Spleen (tissue), 7 donors: ENCODE results near the gene TMCO4.

Source experiments
- POLR2A ChIP-seq, 3 donors: fragments of 450-650 bp; IDR thresholded peaks; one replicate each; pipeline ENCODE4 v1.5.1; 2017; ENCODE audit warnings: antibody characterized with exemption in 3 of 3, mild to moderate bottlenecking in 1 of 3
- POLR2AphosphoS5 ChIP-seq, 3 donors: sonication (generic); formaldehyde crosslinking; IDR thresholded peaks; one replicate each; pipeline ENCODE4 v1.5.1; 2017; ENCODE audit warnings: antibody characterized with exemption in 3 of 3
- TF ChIP-seq, protein P1 (sequence below), 11 experiments: fragments of 200-600 bp in 7 of 11; fragments of 450-650 bp in 4 of 11; sonication (generic) in 4 of 11; IDR thresholded peaks in 8 of 11; conservative IDR thresholded peaks in 3 of 11; 1 replicate in 7 of 11; 2 replicates in 4 of 11; pipeline versions ENCODE4 v1.4.0 to v1.8.0; 2016 to 2021; ENCODE audit warnings: antibody characterized with exemption in 11 of 11, inconsistent platforms in 4 of 11, mild to moderate bottlenecking in 1 of 11
- donor health status: DM: no; HTN: no; CAD: no; lungs with moderate emphysema.
- donor health status: DM: no; HTN: no; CAD: no.
- donor health status: DM: no; HTN: no; CAD: no.

DNA sequence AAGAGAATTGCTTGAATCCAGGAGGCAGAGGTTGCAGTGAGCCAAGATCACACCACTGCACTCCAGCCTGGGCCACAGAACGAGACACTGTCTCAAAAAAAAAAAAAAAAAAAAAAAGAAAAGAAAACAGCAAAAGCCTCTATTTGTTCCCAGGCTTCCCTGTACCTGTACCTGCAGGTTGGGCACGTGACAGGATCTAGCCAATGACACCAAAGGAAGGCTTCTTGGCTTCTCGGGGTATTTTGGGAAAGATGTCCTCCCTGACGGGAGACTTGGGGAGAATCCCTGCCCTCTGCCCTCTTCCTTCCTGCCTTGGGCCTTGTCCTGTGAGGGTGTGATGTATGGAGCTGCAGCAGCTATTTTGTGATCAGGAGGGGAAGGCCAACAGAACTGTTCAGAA, 22.8 kb downstream of the TMCO4 start:
- TF ChIP-seq, protein P1, sequence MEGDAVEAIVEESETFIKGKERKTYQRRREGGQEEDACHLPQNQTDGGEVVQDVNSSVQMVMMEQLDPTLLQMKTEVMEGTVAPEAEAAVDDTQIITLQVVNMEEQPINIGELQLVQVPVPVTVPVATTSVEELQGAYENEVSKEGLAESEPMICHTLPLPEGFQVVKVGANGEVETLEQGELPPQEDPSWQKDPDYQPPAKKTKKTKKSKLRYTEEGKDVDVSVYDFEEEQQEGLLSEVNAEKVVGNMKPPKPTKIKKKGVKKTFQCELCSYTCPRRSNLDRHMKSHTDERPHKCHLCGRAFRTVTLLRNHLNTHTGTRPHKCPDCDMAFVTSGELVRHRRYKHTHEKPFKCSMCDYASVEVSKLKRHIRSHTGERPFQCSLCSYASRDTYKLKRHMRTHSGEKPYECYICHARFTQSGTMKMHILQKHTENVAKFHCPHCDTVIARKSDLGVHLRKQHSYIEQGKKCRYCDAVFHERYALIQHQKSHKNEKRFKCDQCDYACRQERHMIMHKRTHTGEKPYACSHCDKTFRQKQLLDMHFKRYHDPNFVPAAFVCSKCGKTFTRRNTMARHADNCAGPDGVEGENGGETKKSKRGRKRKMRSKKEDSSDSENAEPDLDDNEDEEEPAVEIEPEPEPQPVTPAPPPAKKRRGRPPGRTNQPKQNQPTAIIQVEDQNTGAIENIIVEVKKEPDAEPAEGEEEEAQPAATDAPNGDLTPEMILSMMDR (IDR thresholded peaks at IDR 0.05 in 8 of 11, conservative IDR thresholded peaks at IDR 0.05 in 3 of 11): no peak
- TF ChIP-seq POLR2A (IDR thresholded peaks at IDR 0.05) (no peak), POLR2AphosphoS5 (IDR thresholded peaks at IDR 0.05) (no peak)
